K562 (cell line): ENCODE results near the gene ANKRD16. TPM values are rescaled to one million over a fixed set of nuclear protein-coding genes. Genes with fewer than 3 reads are reported as not detected.

Experiments
- ATAC-seq: fragments of 200-7000 bp; cut with Tn5 transposase; 3 replicates; pipeline ENCODE4 v1.9.1; 2020; ENCODE audit warnings: moderate library complexity
- BruUV-seq: library from RNA; stranded (reverse); fragments of 400-500 nt; replicated peaks from 2 replicates; lab custom pipeline; 2021; lab: Mats Ljungman, UMichigan
- CTCF ChIA-PET: fragments of 300-600 bp; formaldehyde crosslinking; extraction: SDS; loops from one replicate; lab custom pipeline; 2021; ENCODE audit warnings: low intra/inter-chr PET ratio; lab: Yijun Ruan, JAX
- POLR2A ChIA-PET: fragments of 300-600, 350-650 bp; sonication (Branson Sonifier 250); formaldehyde crosslinking; extraction: SDS; loops from one replicate; lab custom pipeline; 2021; ENCODE audit warnings: antibody characterized with exemption, inconsistent platforms; lab: Yijun Ruan, JAX
- DNase-seq, 4 experiments: peaks; one replicate each; pipeline versions ENCODE4 v3.0.0 to v3.0.0-alpha.2; 2011 to 2018; ENCODE audit warnings: low spot score in 3 of 4, mixed read lengths in 3 of 4; ENCODE audit errors: extremely low read depth in 1 of 4
- FAIRE-seq: peaks from 2 replicates; lab custom pipeline; 2011; peaks lifted over from hg19 to GRCh38; lab: Jason Lieb, UNC
- H2AFZ ChIP-seq: 2 replicates; pipeline ENCODE4 v1.6.0; 2011; ENCODE audit warnings: low read depth, low read length, control low read depth, inconsistent platforms
- H3K27ac ChIP-seq: fragments of 200-600 bp; 3 replicates; pipeline ENCODE4 v1.8.0; 2011; ENCODE audit warnings: low read depth, mild to moderate bottlenecking, control low read depth, inconsistent platforms, low read length, moderate library complexity, mixed read lengths; ENCODE audit errors: extremely low read depth
- H3K27me3 ChIP-seq, 2 experiments: fragments of 300-600 bp in 1 of 2; 2 replicates in 1 of 2; 3 replicates in 1 of 2; pipeline versions ENCODE4 v1.6.0 to v1.8.0; 2011; ENCODE audit warnings: inconsistent platforms in 2 of 2, low read length in 2 of 2, mild to moderate bottlenecking in 1 of 2, mixed read lengths in 1 of 2, moderate library complexity in 1 of 2; ENCODE audit not compliant: control insufficient read depth in 2 of 2, insufficient read depth in 2 of 2
- H3K36me3 ChIP-seq: fragments of 300-600 bp; 3 replicates; pipeline ENCODE4 v1.8.0; 2011; ENCODE audit warnings: mild to moderate bottlenecking, low read length, inconsistent platforms; ENCODE audit not compliant: control insufficient read depth, insufficient read depth
- H3K4me1 ChIP-seq, 2 experiments: fragments of 200-600 bp in 1 of 2; replicated peaks in 1 of 2; 2 replicates in 1 of 2; 3 replicates in 1 of 2; pipeline versions ENCODE4 v1.5.1 to v1.8.0; 2011; ENCODE audit warnings: inconsistent platforms in 2 of 2, low read length in 2 of 2, mild to moderate bottlenecking in 1 of 2, mixed read lengths in 1 of 2, moderate library complexity in 1 of 2; ENCODE audit not compliant: control insufficient read depth in 2 of 2, insufficient read depth in 2 of 2
- H3K4me2 ChIP-seq: 2 replicates; pipeline ENCODE4 v1.6.1; 2011; ENCODE audit warnings: low read length, control low read depth, inconsistent platforms, mixed read lengths; ENCODE audit not compliant: insufficient read depth
- H3K4me3 ChIP-seq: fragments of 200-600 bp; sonication (generic), shearing (Covaris generic); 2 replicates; pipeline ENCODE4 v1.5.1; 2016; ENCODE audit warnings: control low read depth, inconsistent platforms
- H3K79me2 ChIP-seq: fragments of 200-600 bp; 3 replicates; pipeline ENCODE4 v1.8.0; 2011; ENCODE audit warnings: low read length, inconsistent platforms; ENCODE audit not compliant: control insufficient read depth, insufficient read depth
- H3K9ac ChIP-seq, 2 experiments: 2 replicates each; pipeline versions ENCODE4 v1.6.0 to v1.6.1; 2011; ENCODE audit warnings: low read depth in 2 of 2, low read length in 2 of 2, control low read depth in 1 of 2, inconsistent platforms in 1 of 2, mild to moderate bottlenecking in 1 of 2, mixed read lengths in 1 of 2; ENCODE audit not compliant: insufficient read depth in 1 of 2
- H3K9me1 ChIP-seq: one replicate; pipeline ENCODE4 v1.6.0; 2011; ENCODE audit warnings: inconsistent platforms, mild to moderate bottlenecking, low read length, moderate library complexity; ENCODE audit not compliant: control insufficient read depth, insufficient read depth
- H3K9me3 ChIP-seq: replicated peaks from 2 replicates; pipeline ENCODE4 v1.5.1; 2011; ENCODE audit warnings: low read depth, low read length, inconsistent platforms; ENCODE audit not compliant: control insufficient read depth, insufficient read depth
- H4K20me1 ChIP-seq: replicated peaks from 2 replicates; pipeline ENCODE4 v1.6.1; 2011; ENCODE audit warnings: low read length, inconsistent platforms, mixed read lengths; ENCODE audit not compliant: control insufficient read depth, insufficient read depth
- BCOR ChIP-seq: fragments of 450-650 bp; IDR thresholded peaks from 2 replicates; pipeline ENCODE4 v1.6.1; 2016
- BDP1 ChIP-seq: IDR thresholded peaks from 3 replicates; pipeline ENCODE4 v1.6.1; 2011; ENCODE audit not compliant: insufficient read length, insufficient read depth
- CHCHD3 ChIP-seq: fragments of 250-450 bp; sonication (Bioruptor Pico); IDR thresholded peaks from 2 replicates; pipeline ENCODE4 v2.1.2; 2022; ENCODE audit warnings: mild to moderate bottlenecking
- ELF1 ChIP-seq: fragments of 200-800 bp; sonication (Bioruptor generic); IDR thresholded peaks from 2 replicates; pipeline ENCODE4 v1.6.1; 2016; ENCODE audit warnings: missing genetic modification characterization, missing compliant biosample characterization
- NONO ChIP-seq, 2 experiments: fragments of 200-400 bp in 1 of 2; fragments of 450-650 bp in 1 of 2; formaldehyde crosslinking in 1 of 2; IDR thresholded peaks; 2 replicates each; pipeline ENCODE4 v1.6.1; 2017; ENCODE audit warnings: low read depth in 2 of 2, mild to moderate bottlenecking in 2 of 2, moderate library complexity in 2 of 2, low read length in 1 of 2
- RUNX1 ChIP-seq: sonication (generic); IDR thresholded peaks from 2 replicates; pipeline ENCODE4 v1.6.1; 2016; ENCODE audit warnings: antibody characterized with exemption, low read depth
- TSHZ1 ChIP-seq: fragments of 250-450 bp; sonication (Bioruptor Pico); IDR thresholded peaks from 2 replicates; pipeline ENCODE4 v1.4.0; 2020; ENCODE audit warnings: mild to moderate bottlenecking, moderate library complexity
- ZC3H11A ChIP-seq: IDR thresholded peaks from 2 replicates; pipeline ENCODE4 v1.6.1; 2012; ENCODE audit warnings: low read depth, low read length, improper control_type of control experiment
- ZFPM2 ChIP-seq: fragments of 250-450 bp; sonication (Bioruptor Pico); IDR thresholded peaks from 2 replicates; pipeline ENCODE4 v1.5.1; 2022; ENCODE audit warnings: mild to moderate bottlenecking
- ZNF140 ChIP-seq: fragments of 250-450 bp; sonication (Bioruptor Pico); IDR thresholded peaks from 2 replicates; pipeline ENCODE4 v1.8.0; 2021; ENCODE audit warnings: moderate library complexity, mild to moderate bottlenecking, inconsistent platforms
- ZNF431 ChIP-seq: sonication (generic); formaldehyde crosslinking; IDR thresholded peaks from 2 replicates; pipeline ENCODE4 v1.8.0; 2022; ENCODE audit warnings: mild to moderate bottlenecking, missing genetic modification reagents
- ZNF639 ChIP-seq, 2 experiments: fragments of 200-800 bp in 1 of 2; sonication (Bioruptor generic) in 1 of 2; sonication (generic) in 1 of 2; formaldehyde crosslinking in 1 of 2; IDR thresholded peaks in 1 of 2; conservative IDR thresholded peaks in 1 of 2; 2 replicates each; pipeline versions ENCODE4 v1.5.0 to v1.6.1; 2016 to 2020; ENCODE audit warnings: missing compliant biosample characterization in 1 of 2, missing genetic modification characterization in 1 of 2, missing genetic modification reagents in 1 of 2
- ZSCAN32 ChIP-seq: fragments of 450-650 bp; formaldehyde crosslinking; IDR thresholded peaks from 2 replicates; pipeline ENCODE4 v1.4.0; 2020; ENCODE audit warnings: mild to moderate bottlenecking, moderate library complexity
- WGBS: fragments of 100-300 bp; shearing (Covaris generic); methylation state at CpG from one replicate; pipeline ENCODE4 v1.1.6; 2016; ENCODE audit warnings: low coverage, mixed read lengths; ENCODE audit not compliant: insufficient coverage; ENCODE audit errors: missing lambda C conversion rate; 5-methylcytosine and 5-hydroxymethylcytosine counted together
- in situ Hi-C: fragments of 300-500 bp; cut with MboI; formaldehyde crosslinking; loops from 4 replicates; pipeline ENCODE4 v1.15.0; 2018; ENCODE audit warnings: inconsistent platforms, mixed read lengths
- intact Hi-C: fragments of 100-400 bp; cut with micrococcal nuclease; formaldehyde crosslinking; loops from 2 replicates; pipeline ENCODE4 v1.14.2; 2022
- polyA plus RNA-seq, 8 experiments: library from polyadenylated mRNA; depleted of rRNA in 4 of 8; stranded (reverse) in 5 of 8; unstranded in 3 of 8; fragments of >200 nt; fragmentation: Nextera tagmentation in 2 of 8; fragmentation: Illumina TruSeq in 1 of 8; extraction: Ambion mirVana in 2 of 8; extraction: Trizol in 1 of 8; gene quantifications; 2 replicates each; pipeline versions ENCODE4 v1.2.1 to v1.2.3, GENCODE V29; 2011 to 2014; ENCODE audit warnings: inconsistent platforms in 1 of 8, missing spikeins in 1 of 8
- total RNA-seq, 7 experiments: library from RNA; depleted of rRNA in 6 of 7; stranded (reverse); fragments of >200 nt in 6 of 7; fragmentation: Illumina TruSeq in 2 of 7; extraction: Trizol in 2 of 7; gene quantifications; 2 replicates each; pipeline versions ENCODE4 v1.2.1 to v1.2.3, GENCODE V29; 2011 to 2021; ENCODE audit warnings: low replicate concordance in 1 of 7
- TF ChIP-seq, protein P1 (sequence below): fragments of 450-650 bp; formaldehyde crosslinking; IDR thresholded peaks from 2 replicates; pipeline ENCODE4 v1.4.0; 2022; ENCODE audit warnings: mild to moderate bottlenecking, moderate library complexity

The ANKRD16 gene
- total and polyA plus RNA-seq, 9 of the 15 experiments (the other 6 are each of a cell fraction or from before 2014, with no cell fraction given) = 1.5 to 16.0 (median 9.5) TPM

GRCh38 chr10:5903563-5903962 is 13.9 kb upstream of the ANKRD16 start:
- POLR2A ChIA-PET = interaction anchor here (0.6 to 0.8 kb wide), 3 partner anchors 13 to 1124 kb away, joined by 3 to 4 read pairs (median 3); partner anchors contain the start of genes ANKRD16 and FBH1

More at GRCh38 chr10:5903563-5903962, 13.9 kb upstream of the ANKRD16 start:
- WGBS = 96% methylated on average over 6 of the region's 6 CpGs
- H3K4me2 ChIP-seq = no peak overlapping the region
- H3K79me2 ChIP-seq = peaks cover 70% of the 10 kb centered on the region
- no peaks in the 10 kb centered on the region for H3K27me3 ChIP-seq
- no peak overlapping the region for H3K4me3 ChIP-seq
- H3K4me1 ChIP-seq = peaks cover 4 to 9% of the 10 kb centered on the region in 2 experiments; a peak in 4 of 5 replicates
- H3K9me3 ChIP-seq = no peaks in the 10 kb centered on the region
- H4K20me1 ChIP-seq = no peaks in the 10 kb centered on the region
- intact Hi-C loops = no loop called here
- CTCF ChIA-PET = no interaction called here
- in situ Hi-C loops = no loop called here
- no peak overlapping the region for H3K27ac ChIP-seq
- FAIRE-seq (no peak), DNase-seq (no peak), ATAC-seq (no peak)
- H3K9me1 ChIP-seq = no peaks in the 10 kb centered on the region
- no peak overlapping the region for H3K9ac ChIP-seq
- no peak overlapping the region for H2AFZ ChIP-seq
- BruUV-seq = no TSS peak
- peaks cover 69% of the 10 kb centered on the region for H3K36me3 ChIP-seq
- TF ChIP-seq ZNF639 (CRISPR knock-in tag; conservative IDR thresholded peaks at IDR 0.05 in 1 of 2, IDR thresholded peaks at IDR 0.05 in 1 of 2) (no peak), ELF1 (tag) (no peak), BCOR (no peak), ZNF431 (CRISPR knock-in tag) (no peak), ZFPM2 (CRISPR knock-in tag) (no peak), ZNF140 (CRISPR knock-in tag) (no peak), CHCHD3 (CRISPR knock-in tag) (no peak), ZC3H11A (no peak), RUNX1 (no peak), ZSCAN32 (CRISPR knock-in tag) (no peak), NONO (IDR thresholded peaks at IDR 0.05; ENCODE audit: low read depth in 2 of 2, low read length in 1 of 2) (no peak), TSHZ1 (CRISPR knock-in tag) (no peak), BDP1 (no peak)
- TF ChIP-seq, protein P1, sequence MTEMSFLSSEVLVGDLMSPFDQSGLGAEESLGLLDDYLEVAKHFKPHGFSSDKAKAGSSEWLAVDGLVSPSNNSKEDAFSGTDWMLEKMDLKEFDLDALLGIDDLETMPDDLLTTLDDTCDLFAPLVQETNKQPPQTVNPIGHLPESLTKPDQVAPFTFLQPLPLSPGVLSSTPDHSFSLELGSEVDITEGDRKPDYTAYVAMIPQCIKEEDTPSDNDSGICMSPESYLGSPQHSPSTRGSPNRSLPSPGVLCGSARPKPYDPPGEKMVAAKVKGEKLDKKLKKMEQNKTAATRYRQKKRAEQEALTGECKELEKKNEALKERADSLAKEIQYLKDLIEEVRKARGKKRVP (CRISPR knock-in tag) = no peak
- TF ChIP-seq, all 486 proteins: peak for 0
